Endodermal cell (in vitro differentiated cells): ENCODE data around the gene CXCL5. TPM values are rescaled to one million over a fixed set of nuclear protein-coding genes. Genes with fewer than 3 reads are reported as not detected.

Source experiments
- DNase-seq: peaks from one replicate; pipeline ENCODE4 v3.0.0-alpha.2; 2017
- H3K27ac ChIP-seq: 2 replicates; pipeline ENCODE4 v1.5.1; 2013; ENCODE audit warnings: mild to moderate bottlenecking, low read depth, low read length, moderate library complexity
- H3K27me3 ChIP-seq: 2 replicates; pipeline ENCODE4 v1.6.1; 2013; ENCODE audit warnings: mild to moderate bottlenecking, low read length, moderate library complexity; ENCODE audit not compliant: insufficient read depth, control insufficient read depth, poor library complexity, severe bottlenecking
- H3K36me3 ChIP-seq: 2 replicates; pipeline ENCODE4 v1.7.0; 2013; ENCODE audit warnings: mild to moderate bottlenecking, low read length, moderate library complexity; ENCODE audit not compliant: control insufficient read depth, insufficient read depth
- H3K4me1 ChIP-seq: one replicate; pipeline ENCODE4 v1.7.0; 2013; ENCODE audit warnings: low read length; ENCODE audit not compliant: control insufficient read depth, insufficient read depth
- H3K4me3 ChIP-seq: 2 replicates; pipeline ENCODE4 v1.5.1; 2013; ENCODE audit warnings: mild to moderate bottlenecking, low read length, moderate library complexity
- H3K9ac ChIP-seq: 2 replicates; pipeline ENCODE4 v1.6.1; 2013; ENCODE audit warnings: mild to moderate bottlenecking, low read length, moderate library complexity; ENCODE audit not compliant: poor library complexity, severe bottlenecking; ENCODE audit errors: extremely low read depth
- H3K9me3 ChIP-seq: 2 replicates; pipeline ENCODE4 v1.6.1; 2013; ENCODE audit warnings: mild to moderate bottlenecking, low read length, moderate library complexity; ENCODE audit not compliant: control insufficient read depth
- H3K27ac Mint-ChIP-seq: 2 replicates; pipeline ENCODE4 v1.8.0; 2020; ENCODE audit warnings: mixed read lengths
- H3K27me3 Mint-ChIP-seq: 2 replicates; pipeline ENCODE4 v1.8.0; 2021; ENCODE audit warnings: mild to moderate bottlenecking, mixed read lengths; ENCODE audit not compliant: insufficient read depth
- H3K36me3 Mint-ChIP-seq: 2 replicates; pipeline ENCODE4 v1.8.0; 2020; ENCODE audit warnings: low read depth, mixed read lengths
- H3K4me1 Mint-ChIP-seq: 2 replicates; pipeline ENCODE4 v1.8.0; 2020; ENCODE audit warnings: mixed read lengths
- H3K4me3 Mint-ChIP-seq: 2 replicates; pipeline ENCODE4 v1.8.0; 2020; ENCODE audit warnings: mild to moderate bottlenecking, moderate library complexity, mixed read lengths
- H3K9me3 Mint-ChIP-seq: 2 replicates; pipeline ENCODE4 v1.8.0; 2020; ENCODE audit warnings: mild to moderate bottlenecking, mixed read lengths
- WGBS, 2 experiments: methylation state at CpG; one replicate each; pipeline versions ENCODE4 v1.1.5 to v1.1.7; 2013; ENCODE audit warnings: missing lambda C conversion rate in 2 of 2, mixed read lengths in 1 of 2; ENCODE audit not compliant: insufficient coverage in 1 of 2, insufficient read length in 1 of 2; 5-methylcytosine and 5-hydroxymethylcytosine counted together
- total RNA-seq, 2 donors: library from RNA; stranded (reverse); fragmentation: NEBNext Ultra II Directional in 1 of 2; extraction: Animal tissue kit (Norgen Biotek cat#: 25700) in 1 of 2; gene quantifications; 2 replicates in 1 of 2; 3 replicates in 1 of 2; pipeline ENCODE4 v1.2.1, GENCODE V29; 2021
- TF ChIP-seq, protein P1 (sequence below): fragments of 200-600 bp; sonication (generic); conservative IDR thresholded peaks from 2 replicates; pipeline ENCODE4 v1.5.0; 2021; ENCODE audit warnings: antibody characterized with exemption, mild to moderate bottlenecking

Gene CXCL5
- total RNA-seq, 2 donors from 2014 or later: 0.73 to 10.7 TPM

DNA sequence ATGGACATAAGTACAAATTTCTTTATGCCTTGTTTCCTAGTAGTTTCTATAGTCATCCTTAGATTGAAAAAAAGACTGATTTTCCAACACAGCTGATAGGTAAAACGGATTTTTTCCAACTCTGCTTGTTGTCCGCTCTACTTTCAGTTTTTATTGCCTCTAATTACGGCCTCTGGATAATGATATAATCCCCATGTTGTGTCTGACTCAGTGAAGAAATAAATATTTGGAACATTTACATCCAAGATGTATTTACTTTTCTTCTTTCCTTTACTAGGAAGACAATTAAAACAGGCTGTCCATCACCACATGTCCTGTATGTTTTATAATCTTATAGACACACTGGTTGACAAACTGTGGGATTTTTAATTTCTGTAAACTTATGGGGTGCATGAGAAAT lies 46.8 kb upstream of the CXCL5 start:
- H3K27ac ChIP-seq: no peak overlapping the region
- peaks cover 10% of the 10 kb centered on the region for H3K9me3 ChIP-seq
- H3K36me3 Mint-ChIP-seq: no peaks in the 10 kb centered on the region
- H3K4me3 Mint-ChIP-seq: no peak overlapping the region
- peaks cover 9% of the 10 kb centered on the region for H3K9me3 Mint-ChIP-seq
- H3K4me1 ChIP-seq: peaks cover 4% of the 10 kb centered on the region
- H3K36me3 ChIP-seq: no peaks in the 10 kb centered on the region
- no peaks in the 10 kb centered on the region for H3K27me3 ChIP-seq
- H3K9ac ChIP-seq: no peak overlapping the region
- TF ChIP-seq, protein P1, sequence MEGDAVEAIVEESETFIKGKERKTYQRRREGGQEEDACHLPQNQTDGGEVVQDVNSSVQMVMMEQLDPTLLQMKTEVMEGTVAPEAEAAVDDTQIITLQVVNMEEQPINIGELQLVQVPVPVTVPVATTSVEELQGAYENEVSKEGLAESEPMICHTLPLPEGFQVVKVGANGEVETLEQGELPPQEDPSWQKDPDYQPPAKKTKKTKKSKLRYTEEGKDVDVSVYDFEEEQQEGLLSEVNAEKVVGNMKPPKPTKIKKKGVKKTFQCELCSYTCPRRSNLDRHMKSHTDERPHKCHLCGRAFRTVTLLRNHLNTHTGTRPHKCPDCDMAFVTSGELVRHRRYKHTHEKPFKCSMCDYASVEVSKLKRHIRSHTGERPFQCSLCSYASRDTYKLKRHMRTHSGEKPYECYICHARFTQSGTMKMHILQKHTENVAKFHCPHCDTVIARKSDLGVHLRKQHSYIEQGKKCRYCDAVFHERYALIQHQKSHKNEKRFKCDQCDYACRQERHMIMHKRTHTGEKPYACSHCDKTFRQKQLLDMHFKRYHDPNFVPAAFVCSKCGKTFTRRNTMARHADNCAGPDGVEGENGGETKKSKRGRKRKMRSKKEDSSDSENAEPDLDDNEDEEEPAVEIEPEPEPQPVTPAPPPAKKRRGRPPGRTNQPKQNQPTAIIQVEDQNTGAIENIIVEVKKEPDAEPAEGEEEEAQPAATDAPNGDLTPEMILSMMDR: no peak
- DNase-seq: no peak
- H3K4me3 ChIP-seq: no peak overlapping the region
- H3K27me3 Mint-ChIP-seq: peaks cover under 1% of the 10 kb centered on the region
- peaks cover 3% of the 10 kb centered on the region for H3K4me1 Mint-ChIP-seq
- 81 to 100% methylated on average over 1 to 3 of the region's 3 CpGs for WGBS, 2 experiments
- H3K27ac Mint-ChIP-seq: no peak overlapping the region

DNA sequence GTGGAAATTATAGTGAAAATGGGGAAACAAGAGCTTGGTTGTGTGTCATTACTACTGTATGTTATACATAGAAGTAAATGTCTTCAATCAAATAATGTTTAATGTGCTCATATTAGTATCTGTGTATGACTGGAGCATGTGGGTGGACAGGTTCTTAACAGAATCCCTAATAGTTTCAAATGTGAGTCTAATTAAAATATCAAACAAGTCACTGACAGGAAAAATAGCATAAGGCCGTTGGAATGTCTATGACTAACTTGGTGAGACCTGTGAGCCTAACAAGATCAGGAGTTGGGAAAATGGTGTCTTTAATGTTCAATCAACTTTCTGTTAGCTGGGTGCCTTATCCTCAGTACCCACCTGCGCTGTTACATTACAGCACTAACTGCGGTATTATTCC lies 46.2 kb upstream of the CXCL5 start:
- no peak overlapping the region for H3K4me3 ChIP-seq
- Mint-ChIP-seq H3K4me3 (no peak overlapping the region), H3K4me1 (peaks cover 4% of the 10 kb centered on the region), H3K27me3 (peaks cover 5% of the 10 kb centered on the region), H3K27ac (no peak overlapping the region), H3K36me3 (no peaks in the 10 kb centered on the region), H3K9me3 (peaks cover 9% of the 10 kb centered on the region)
- 85 to 90% methylated on average over 3 of the region's 3 CpGs for WGBS, 2 experiments
- no peak for DNase-seq
- H3K9me3 ChIP-seq: peaks cover 10% of the 10 kb centered on the region
- H3K36me3 ChIP-seq: no peaks in the 10 kb centered on the region
- peaks cover 5% of the 10 kb centered on the region for H3K27me3 ChIP-seq
- H3K4me1 ChIP-seq: peaks cover 4% of the 10 kb centered on the region
- H3K9ac ChIP-seq: no peak overlapping the region
- TF ChIP-seq, protein P1: no peak
- no peak overlapping the region for H3K27ac ChIP-seq

DNA sequence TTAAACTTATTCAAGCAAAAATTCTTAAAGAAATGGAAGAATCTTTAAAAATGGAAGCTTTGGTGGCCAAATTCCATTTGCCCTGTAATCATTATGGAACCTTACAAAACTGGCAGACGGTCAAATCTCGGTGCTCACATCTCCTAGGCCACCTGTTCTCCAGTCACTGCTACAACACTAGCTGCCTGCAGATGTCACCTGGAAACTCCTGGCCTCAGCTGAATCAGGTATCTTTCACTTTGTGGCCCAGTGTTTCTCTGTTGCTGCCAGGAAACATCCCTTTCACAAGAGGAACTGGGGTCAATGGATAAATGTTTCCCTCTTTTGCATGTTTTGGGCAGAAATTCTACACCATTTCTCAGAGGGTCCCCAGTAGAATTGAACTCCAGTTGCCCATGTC lies 44.2 kb upstream of the CXCL5 start:
- Mint-ChIP-seq H3K4me3 (no peak overlapping the region), H3K9me3 (peaks cover 9% of the 10 kb centered on the region), H3K27me3 (peaks cover 20% of the 10 kb centered on the region), H3K27ac (no peak overlapping the region), H3K36me3 (no peaks in the 10 kb centered on the region), H3K4me1 (peaks cover 15% of the 10 kb centered on the region)
- peaks cover 22% of the 10 kb centered on the region for H3K27me3 ChIP-seq
- peaks cover 6% of the 10 kb centered on the region for H3K4me1 ChIP-seq
- TF ChIP-seq, protein P1: peak; percentile 64
- H3K36me3 ChIP-seq: no peaks in the 10 kb centered on the region
- no peak overlapping the region for H3K4me3 ChIP-seq
- no peak overlapping the region for H3K27ac ChIP-seq
- H3K9me3 ChIP-seq: peaks cover 10% of the 10 kb centered on the region
- 88 to 92% methylated on average over 2 of the region's 2 CpGs for WGBS, 2 experiments
- no peak overlapping the region for H3K9ac ChIP-seq
- DNase-seq: peak; percentile 61
